HG03575 (cell line): ENCODE data around the gene NACC2.

Source experiments
- ATAC-seq: cut with Tn5 transposase; IDR thresholded peaks from one replicate; pipeline ENCODE4 v1.9.1; 2021; ENCODE audit not compliant: unreplicated experiment, insufficient number of reproducible peaks, low FRiP score; ENCODE audit errors: extremely low read depth

Gene NACC2

DNA sequence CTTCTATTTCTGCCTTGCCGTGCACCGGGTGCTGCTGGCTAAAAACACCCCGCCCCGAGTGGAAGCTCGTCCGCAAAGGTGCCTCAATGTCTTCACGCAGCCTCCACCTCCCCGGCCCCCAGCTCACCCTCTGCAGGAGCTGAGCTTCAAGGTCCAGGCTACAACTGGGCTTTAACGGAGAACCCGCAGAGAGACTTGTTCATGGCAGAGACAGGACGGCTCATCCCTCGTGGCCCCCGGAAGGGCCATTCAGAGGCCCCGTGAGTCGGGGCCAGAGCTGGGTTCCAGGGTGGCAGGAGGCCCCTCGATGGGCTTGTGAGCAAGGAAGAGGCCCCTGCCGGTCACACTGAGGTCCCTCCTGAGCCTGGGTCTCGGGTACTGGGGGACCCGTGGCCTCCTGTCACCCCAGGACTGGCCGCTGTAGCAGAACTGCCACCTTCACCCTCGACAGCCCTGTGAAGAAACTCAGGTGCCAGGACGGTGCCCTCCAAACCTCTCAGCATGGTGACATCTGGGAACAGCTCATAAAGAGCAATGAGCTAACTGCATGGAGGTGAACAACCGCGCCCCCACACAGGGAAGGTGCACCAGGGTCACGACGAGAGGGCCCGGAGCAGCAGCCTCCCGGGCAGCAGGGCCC, 75.9 kb downstream of the NACC2 start:
- ATAC-seq, result no peak

GRCh38 chr9:136018257-136019031, 76.6 kb downstream of the NACC2 start:
- no peak for ATAC-seq

DNA sequence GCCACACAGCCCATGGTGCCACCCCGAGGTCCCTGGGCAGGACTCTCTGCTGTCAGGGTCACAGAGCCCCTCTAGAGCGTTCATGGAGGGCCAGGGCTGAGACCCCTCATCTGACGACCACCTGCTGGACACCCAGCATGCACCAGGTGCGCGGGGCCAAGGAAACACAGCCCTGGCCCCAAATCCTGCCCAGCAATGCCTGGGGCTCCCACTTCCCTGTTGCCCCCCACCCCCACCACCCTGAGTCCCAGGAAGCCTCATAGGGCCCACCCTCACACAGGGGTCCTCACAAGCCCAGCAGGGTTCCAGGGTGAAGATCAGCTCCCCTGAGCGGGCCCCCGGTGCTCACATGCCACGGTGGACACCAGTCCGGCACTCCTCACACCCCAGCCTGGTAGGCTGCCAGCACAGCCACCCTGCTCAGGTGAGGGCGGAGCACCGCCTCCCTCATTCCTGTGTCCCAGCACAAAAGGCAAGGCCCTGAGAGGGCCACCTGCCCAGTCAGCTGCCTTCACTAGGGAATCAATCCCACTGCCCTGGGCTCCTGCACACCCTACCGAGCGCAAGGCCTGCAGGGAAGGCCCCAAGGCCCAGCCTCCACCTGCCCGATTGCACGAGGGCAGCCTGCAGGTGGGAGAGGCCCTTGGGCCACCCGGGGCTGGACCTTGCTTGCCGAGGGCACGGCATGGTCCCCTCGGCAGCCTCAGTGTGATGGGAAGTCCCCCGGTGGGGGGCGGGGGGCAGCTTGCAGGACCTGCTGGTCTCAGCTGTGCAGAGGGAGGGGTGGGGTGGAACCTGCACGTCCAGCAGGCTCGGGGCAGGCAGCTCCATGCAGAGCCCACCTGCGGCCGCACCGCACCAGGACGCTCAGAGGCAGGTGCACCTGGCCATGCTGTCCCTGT, 77.5 kb downstream of the NACC2 start:
- no peak for ATAC-seq

DNA sequence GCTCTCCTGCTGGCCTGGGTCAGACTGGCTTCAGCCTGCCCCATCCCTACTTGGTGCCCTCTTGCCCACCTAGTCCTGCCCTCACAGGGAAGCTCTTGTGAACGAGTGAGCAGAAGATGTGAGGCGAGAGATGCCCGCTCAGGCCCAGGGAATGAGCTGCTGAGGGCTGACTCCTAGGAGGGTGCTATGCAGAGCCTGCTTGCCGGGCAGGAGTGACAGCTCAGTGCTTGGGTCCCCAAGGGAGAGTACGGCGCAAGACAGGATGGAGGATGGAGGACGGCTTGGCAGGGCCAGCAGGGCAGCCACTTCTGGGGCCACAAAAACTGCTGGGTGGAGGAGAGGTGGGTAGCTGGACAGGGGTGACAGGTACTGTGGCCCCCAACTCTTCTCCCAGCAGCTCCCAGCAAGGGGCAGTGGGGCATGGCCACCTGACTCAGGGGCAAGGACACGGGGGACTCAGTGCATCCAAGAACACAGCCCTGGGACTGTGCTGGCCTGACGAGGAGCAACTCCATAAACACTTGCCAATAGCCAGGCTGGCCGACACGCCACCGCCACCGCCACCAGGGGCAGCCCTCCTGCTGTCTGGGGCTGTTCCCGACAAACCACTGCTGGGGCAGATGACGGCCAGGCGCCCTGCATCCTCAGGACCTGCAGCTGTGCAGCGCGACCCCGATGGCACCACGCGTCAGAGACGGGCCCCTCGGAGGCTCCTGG, 78.4 kb downstream of the NACC2 start:
- ATAC-seq, result no peak

GRCh38 chr9:136015656-136016571, 79.2 kb downstream of the NACC2 start:
- ATAC-seq, result no peak

DNA sequence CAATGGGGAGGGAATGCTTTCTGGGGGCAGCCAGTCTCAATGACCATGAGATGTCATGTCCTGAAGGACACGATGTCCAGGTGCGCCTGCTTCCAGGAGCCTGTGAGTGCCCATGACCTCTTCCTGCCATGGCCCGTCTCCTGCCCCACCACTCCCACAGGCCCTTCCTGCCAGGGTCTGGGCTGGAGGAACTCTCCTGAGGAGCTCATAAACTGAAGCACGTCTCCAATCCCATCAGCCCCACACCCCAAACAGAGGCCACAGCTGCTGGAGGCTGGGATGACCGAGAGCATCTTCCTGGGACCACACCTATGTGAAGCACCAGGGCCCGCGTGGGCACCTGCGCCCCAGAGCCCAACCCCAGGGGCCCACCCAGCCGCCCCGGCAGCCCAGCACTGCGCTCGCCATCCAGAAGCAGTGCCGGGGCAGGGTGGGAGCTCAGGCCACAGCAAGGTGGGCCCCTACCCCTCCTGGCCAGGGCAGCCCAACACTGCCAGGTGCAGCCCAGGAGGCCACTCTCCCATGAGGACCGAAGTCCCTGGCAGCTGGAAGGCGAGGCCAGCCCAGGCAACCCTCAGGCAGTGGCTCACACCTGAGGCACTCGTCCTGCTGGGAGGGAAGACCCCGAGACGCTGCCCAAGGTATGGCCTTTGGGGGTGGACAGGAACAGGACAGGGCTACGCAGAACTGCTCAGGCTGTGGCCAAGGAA, 80.0 kb downstream of the NACC2 start:
- ATAC-seq, result no peak

- ATAC-seq, result no peak
Measured at GRCh38 chr9:136014147-136014923, 80.8 kb downstream of the NACC2 start.

GRCh38 chr9:136013524-136014034, 81.5 kb downstream of the NACC2 start:
- no peak for ATAC-seq

DNA sequence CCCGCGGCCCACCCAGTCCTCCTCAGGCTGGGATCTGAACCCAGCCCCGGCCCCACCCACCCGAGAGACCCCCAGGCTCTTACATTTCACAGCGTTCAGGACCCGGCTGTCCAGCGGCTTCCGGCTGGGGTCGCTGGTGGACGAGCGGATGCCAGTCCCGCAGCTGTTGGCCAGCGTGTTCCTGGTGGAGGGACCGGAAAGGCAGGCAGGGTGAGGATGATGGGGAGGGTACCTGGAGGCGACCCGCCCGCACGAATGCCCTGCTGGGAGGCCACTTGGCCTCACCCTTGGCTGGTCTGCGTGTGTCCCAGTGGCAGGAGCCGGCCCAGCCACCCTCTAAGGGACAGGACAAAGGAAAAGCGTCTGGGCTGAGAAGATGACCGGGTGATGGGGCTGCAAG, 82.0 kb downstream of the NACC2 start:
- no peak for ATAC-seq

GRCh38 chr9:136012651-136013050, 82.4 kb downstream of the NACC2 start:
- ATAC-seq, result no peak

- no peak for ATAC-seq
Measured at GRCh38 chr9:136011703-136012496, 83.2 kb downstream of the NACC2 start.

GRCh38 chr9:136011376-136011702, 83.8 kb downstream of the NACC2 start:
- no peak for ATAC-seq

- no peak for ATAC-seq
Measured at GRCh38 chr9:136010615-136011361, 84.3 kb downstream of the NACC2 start.

GRCh38 chr9:136010176-136010575, 84.9 kb downstream of the NACC2 start:
- no peak for ATAC-seq

DNA sequence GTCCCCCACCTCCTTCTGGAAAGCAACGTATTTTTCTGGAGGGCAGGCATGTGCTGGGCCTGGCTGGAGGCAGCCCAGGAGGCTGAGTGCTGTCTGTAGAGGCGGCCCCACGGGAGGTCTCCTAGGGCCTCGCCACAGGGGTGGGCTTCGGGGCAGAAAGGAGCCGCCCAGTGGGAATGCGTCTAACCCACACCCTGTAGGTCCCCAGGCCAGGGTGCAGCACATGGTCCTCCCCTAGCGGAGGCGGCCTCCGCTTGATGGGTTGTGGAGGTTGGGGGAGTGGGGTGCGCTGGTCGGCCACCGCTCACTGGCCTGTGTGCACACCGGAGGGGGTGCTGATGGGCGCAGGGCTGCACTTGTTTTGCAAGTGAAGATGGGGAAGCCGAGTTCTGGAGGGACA, 85.6 kb downstream of the NACC2 start:
- ATAC-seq, result no peak

- no peak for ATAC-seq
Measured at GRCh38 chr9:136008693-136008997, 86.4 kb downstream of the NACC2 start.
